Pulmonary artery endothelial cell (primary cell): ENCODE data around the gene KANSL2. TPM values are rescaled to one million over a fixed set of nuclear protein-coding genes. Genes with fewer than 3 reads are reported as not detected.

ENCODE experiments used
- DNase-seq: peaks from one replicate; pipeline ENCODE4 v3.0.0-alpha.2; 2011; ENCODE audit warnings: low read depth, low spot score
- total RNA-seq: library from RNA; depleted of rRNA; stranded (reverse); fragments of >200 nt; gene quantifications from 2 replicates; pipeline ENCODE4 v1.2.3, GENCODE V29; 2014

The KANSL2 gene
- total RNA-seq, 1 donor from 2014 or later, result 34.8 TPM

GRCh38 chr12:48613321-48613720, 68.7 kb downstream of the KANSL2 start:
- no peak for DNase-seq

Other genes starting within 250 kb of the KANSL2 start
- gene ANP32D, start 209.7 kb downstream of the KANSL2 start, total RNA-seq, result 0.11 TPM in 1 of 2 replicates, not detected in the other
- not detected in 2 replicates for gene C12orf54, start 199.7 kb downstream of the KANSL2 start, total RNA-seq
- not detected in 2 replicates for gene OR8S1, start 156.6 kb downstream of the KANSL2 start, total RNA-seq
- gene LALBA, start 112.2 kb downstream of the KANSL2 start, total RNA-seq, result not detected in 2 replicates
- gene CCNT1, start 34.5 kb upstream of the KANSL2 start, total RNA-seq, result 20.5 and 28.9 TPM in 2 replicates
- 34.2 and 40.6 TPM in 2 replicates for gene ADCY6, start 106.9 kb upstream of the KANSL2 start, total RNA-seq
- gene CACNB3, start 136.3 kb upstream of the KANSL2 start, total RNA-seq, result 18.7 and 20.9 TPM in 2 replicates
- 79.2 and 140 TPM in 2 replicates for gene DDX23, start 169.9 kb upstream of the KANSL2 start, total RNA-seq
- 1.4 and 3.7 TPM in 2 replicates for gene RND1, start 183.6 kb upstream of the KANSL2 start, total RNA-seq
- 20.6 and 23.0 TPM in 2 replicates for gene FKBP11, start 243.3 kb upstream of the KANSL2 start, total RNA-seq